ENCODE data around the gene TMC1.

The TMC1 gene

GRCh38 chr9:72597181-72597517, 75.7 kb downstream of the TMC1 start:
- Mint-ChIP-seq H3K4me3 (no peak overlapping the region), H3K36me3 (ENCODE audit: low read depth) (no peaks in the 10 kb centered on the region), H3K4me1 (ENCODE audit: low read depth) (peaks cover 12% of the 10 kb centered on the region), H3K27ac (no peak overlapping the region), H3K27me3 (peaks cover 13% of the 10 kb centered on the region), H3K9me3 (no peaks in the 10 kb centered on the region)
- DNase-seq: no peak

GRCh38 chr9:72597601-72598000, 76.2 kb downstream of the TMC1 start:
- Mint-ChIP-seq H3K4me3 (no peak overlapping the region), H3K4me1 (ENCODE audit: low read depth) (peaks cover 10% of the 10 kb centered on the region), H3K27me3 (peaks cover 13% of the 10 kb centered on the region), H3K9me3 (no peaks in the 10 kb centered on the region), H3K36me3 (ENCODE audit: low read depth) (no peaks in the 10 kb centered on the region), H3K27ac (no peak overlapping the region)
- no peak for DNase-seq

- peaks cover 9% of the 10 kb centered on the region for H3K4me1 Mint-ChIP-seq (ENCODE audit: low read depth)
- H3K4me3 Mint-ChIP-seq: no peak overlapping the region
- no peaks in the 10 kb centered on the region for H3K36me3 Mint-ChIP-seq (ENCODE audit: low read depth)
- no peak for DNase-seq
- H3K27me3 Mint-ChIP-seq: peaks cover 13% of the 10 kb centered on the region
- no peaks in the 10 kb centered on the region for H3K9me3 Mint-ChIP-seq
- no peak overlapping the region for H3K27ac Mint-ChIP-seq
Measured at GRCh38 chr9:72598639-72599038, 77.2 kb downstream of the TMC1 start.

GRCh38 chr9:72599874-72600534, 78.6 kb downstream of the TMC1 start:
- H3K4me3 Mint-ChIP-seq: no peak overlapping the region
- H3K27me3 Mint-ChIP-seq: peaks cover 4% of the 10 kb centered on the region
- no peaks in the 10 kb centered on the region for H3K36me3 Mint-ChIP-seq (ENCODE audit: low read depth)
- peaks cover 9% of the 10 kb centered on the region for H3K4me1 Mint-ChIP-seq (ENCODE audit: low read depth)
- DNase-seq: no peak
- H3K27ac Mint-ChIP-seq: no peak overlapping the region
- H3K9me3 Mint-ChIP-seq: no peaks in the 10 kb centered on the region

GRCh38 chr9:72600671-72601070, 79.3 kb downstream of the TMC1 start:
- H3K9me3 Mint-ChIP-seq: no peaks in the 10 kb centered on the region

GRCh38 chr9:72601615-72602014, 80.2 kb downstream of the TMC1 start:
- Mint-ChIP-seq H3K27ac (no peak overlapping the region), H3K36me3 (ENCODE audit: low read depth) (no peaks in the 10 kb centered on the region), H3K9me3 (no peaks in the 10 kb centered on the region), H3K4me3 (no peak overlapping the region), H3K4me1 (ENCODE audit: low read depth) (peaks cover 5% of the 10 kb centered on the region), H3K27me3 (no peaks in the 10 kb centered on the region)
- DNase-seq: no peak

More at GRCh38 chr9:72600671-72601070, 79.3 kb downstream of the TMC1 start:
- H3K36me3 Mint-ChIP-seq (ENCODE audit: low read depth): no peaks in the 10 kb centered on the region
- H3K4me1 Mint-ChIP-seq (ENCODE audit: low read depth): peaks cover 9% of the 10 kb centered on the region
- no peak overlapping the region for H3K27ac Mint-ChIP-seq
- no peak for DNase-seq
- no peak overlapping the region for H3K4me3 Mint-ChIP-seq
- no peaks in the 10 kb centered on the region for H3K27me3 Mint-ChIP-seq

GRCh38 chr9:72612449-72612848, 91.0 kb downstream of the TMC1 start:
- Mint-ChIP-seq H3K4me3 (no peak overlapping the region), H3K9me3 (no peaks in the 10 kb centered on the region), H3K27me3 (peaks cover 3% of the 10 kb centered on the region), H3K27ac (no peak overlapping the region), H3K36me3 (ENCODE audit: low read depth) (no peaks in the 10 kb centered on the region), H3K4me1 (ENCODE audit: low read depth) (no peaks in the 10 kb centered on the region)
- DNase-seq: no peak

- DNase-seq: no peak
- no peaks in the 10 kb centered on the region for H3K36me3 Mint-ChIP-seq (ENCODE audit: low read depth)
- no peaks in the 10 kb centered on the region for H3K4me1 Mint-ChIP-seq (ENCODE audit: low read depth)
- no peaks in the 10 kb centered on the region for H3K9me3 Mint-ChIP-seq
- no peak overlapping the region for H3K27ac Mint-ChIP-seq
- H3K27me3 Mint-ChIP-seq: no peaks in the 10 kb centered on the region
- no peak overlapping the region for H3K4me3 Mint-ChIP-seq
Measured at GRCh38 chr9:72614067-72614466, 92.7 kb downstream of the TMC1 start.

- Mint-ChIP-seq H3K9me3 (no peaks in the 10 kb centered on the region), H3K27me3 (no peaks in the 10 kb centered on the region), H3K36me3 (ENCODE audit: low read depth) (no peaks in the 10 kb centered on the region), H3K27ac (no peak overlapping the region), H3K4me3 (no peak overlapping the region), H3K4me1 (ENCODE audit: low read depth) (no peaks in the 10 kb centered on the region)
- no peak for DNase-seq
Measured at GRCh38 chr9:72615931-72616330, 94.5 kb downstream of the TMC1 start.

GRCh38 chr9:72618811-72619210, 97.4 kb downstream of the TMC1 start:
- Mint-ChIP-seq H3K36me3 (ENCODE audit: low read depth) (no peaks in the 10 kb centered on the region), H3K27ac (no peak overlapping the region), H3K4me1 (ENCODE audit: low read depth) (no peaks in the 10 kb centered on the region), H3K27me3 (peaks cover 4% of the 10 kb centered on the region), H3K4me3 (no peak overlapping the region), H3K9me3 (no peaks in the 10 kb centered on the region)
- DNase-seq: no peak

GRCh38 chr9:72622186-72622585, 100.8 kb downstream of the TMC1 start:
- Mint-ChIP-seq H3K9me3 (no peaks in the 10 kb centered on the region), H3K4me3 (no peak overlapping the region), H3K27me3 (peaks cover 4% of the 10 kb centered on the region), H3K27ac (no peak overlapping the region), H3K36me3 (ENCODE audit: low read depth) (no peaks in the 10 kb centered on the region), H3K4me1 (ENCODE audit: low read depth) (no peaks in the 10 kb centered on the region)
- no peak for DNase-seq

GRCh38 chr9:72623156-72623555, 101.7 kb downstream of the TMC1 start:
- H3K4me3 Mint-ChIP-seq: no peak overlapping the region
- no peak for DNase-seq
- H3K27ac Mint-ChIP-seq: no peak overlapping the region
- H3K36me3 Mint-ChIP-seq (ENCODE audit: low read depth): no peaks in the 10 kb centered on the region
- H3K27me3 Mint-ChIP-seq: peaks cover 8% of the 10 kb centered on the region
- no peaks in the 10 kb centered on the region for H3K9me3 Mint-ChIP-seq
- no peaks in the 10 kb centered on the region for H3K4me1 Mint-ChIP-seq (ENCODE audit: low read depth)

GRCh38 chr9:72627147-72627546, 105.7 kb downstream of the TMC1 start:
- Mint-ChIP-seq H3K9me3 (no peaks in the 10 kb centered on the region), H3K4me3 (no peak overlapping the region), H3K27ac (no peak overlapping the region), H3K4me1 (ENCODE audit: low read depth) (no peaks in the 10 kb centered on the region), H3K36me3 (ENCODE audit: low read depth) (no peaks in the 10 kb centered on the region), H3K27me3 (peaks cover 7% of the 10 kb centered on the region)
- DNase-seq: no peak

GRCh38 chr9:72627956-72628540, 106.6 kb downstream of the TMC1 start:
- H3K4me1 Mint-ChIP-seq (ENCODE audit: low read depth): no peaks in the 10 kb centered on the region

GRCh38 chr9:72633966-72634365, 112.6 kb downstream of the TMC1 start:
- H3K4me1 Mint-ChIP-seq (ENCODE audit: low read depth): peaks cover 13% of the 10 kb centered on the region
- peak; percentile 29 for DNase-seq
- H3K4me3 Mint-ChIP-seq: no peak overlapping the region
- peaks cover 6% of the 10 kb centered on the region for H3K27me3 Mint-ChIP-seq
- H3K27ac Mint-ChIP-seq: no peak overlapping the region
- peaks cover 8% of the 10 kb centered on the region for H3K9me3 Mint-ChIP-seq
- H3K36me3 Mint-ChIP-seq (ENCODE audit: low read depth): no peaks in the 10 kb centered on the region

More at GRCh38 chr9:72627956-72628540, 106.6 kb downstream of the TMC1 start:
- Mint-ChIP-seq H3K4me3 (no peak overlapping the region), H3K27me3 (peaks cover 6% of the 10 kb centered on the region), H3K27ac (no peak overlapping the region), H3K9me3 (peaks cover under 1% of the 10 kb centered on the region), H3K36me3 (ENCODE audit: low read depth) (no peaks in the 10 kb centered on the region)
- DNase-seq: no peak
